Measurements from ENCODE around the gene ERC1. TPM values are rescaled to one million over a fixed set of nuclear protein-coding genes. Genes with fewer than 3 reads are reported as not detected.

The ERC1 gene
- total and polyA plus RNA-seq, 9 of the 15 experiments (the other 6 are each of a cell fraction or from before 2014, with no cell fraction given): 0.74 to 11.8 (median 4.8) TPM

DNA sequence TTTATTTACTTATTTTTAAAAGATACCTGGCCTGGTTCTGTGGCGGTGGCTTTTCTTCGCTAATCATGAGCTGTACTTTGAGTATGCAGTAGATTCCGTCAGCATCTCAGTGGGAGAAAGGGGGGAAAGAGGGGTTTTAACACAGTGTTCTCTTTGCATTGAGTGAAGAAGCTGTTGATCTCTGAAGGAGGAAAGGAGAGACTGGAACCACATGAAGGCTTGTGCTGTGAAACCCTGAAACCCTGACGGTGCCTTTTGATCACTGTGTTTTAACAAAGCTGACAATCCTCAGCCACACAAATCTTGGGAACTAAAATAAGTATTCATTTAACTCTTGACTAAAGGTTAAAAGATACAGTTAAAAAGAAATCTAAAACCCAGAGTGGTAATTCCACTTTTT is 353.2 kb downstream of the ERC1 start:
- no TSS peak for BruUV-seq (replicated peaks)
- TF ChIP-seq HMG20B (CRISPR knock-in tag; IDR thresholded peaks at IDR 0.05) (no peak), MAFF (IDR thresholded peaks at IDR 0.05; ENCODE audit: low read length) (no peak), BRCA1 (IDR thresholded peaks at IDR 0.05) (no peak), BRCA1 (CRISPR knock-in tag; IDR thresholded peaks at IDR 0.05) (no peak), EWSR1 (IDR thresholded peaks at IDR 0.05; ENCODE audit: borderline replicate concordance, low read depth, partially characterized antibody) (no peak), ILK (tag; IDR thresholded peaks at IDR 0.05; ENCODE audit: borderline replicate concordance, low read depth) (no peak), PTTG1 (tag; IDR thresholded peaks at IDR 0.05; ENCODE audit: low read depth) (no peak), ZNF583 (CRISPR knock-in tag; IDR thresholded peaks at IDR 0.05) (no peak)
- TF ChIP-seq, protein P1, sequence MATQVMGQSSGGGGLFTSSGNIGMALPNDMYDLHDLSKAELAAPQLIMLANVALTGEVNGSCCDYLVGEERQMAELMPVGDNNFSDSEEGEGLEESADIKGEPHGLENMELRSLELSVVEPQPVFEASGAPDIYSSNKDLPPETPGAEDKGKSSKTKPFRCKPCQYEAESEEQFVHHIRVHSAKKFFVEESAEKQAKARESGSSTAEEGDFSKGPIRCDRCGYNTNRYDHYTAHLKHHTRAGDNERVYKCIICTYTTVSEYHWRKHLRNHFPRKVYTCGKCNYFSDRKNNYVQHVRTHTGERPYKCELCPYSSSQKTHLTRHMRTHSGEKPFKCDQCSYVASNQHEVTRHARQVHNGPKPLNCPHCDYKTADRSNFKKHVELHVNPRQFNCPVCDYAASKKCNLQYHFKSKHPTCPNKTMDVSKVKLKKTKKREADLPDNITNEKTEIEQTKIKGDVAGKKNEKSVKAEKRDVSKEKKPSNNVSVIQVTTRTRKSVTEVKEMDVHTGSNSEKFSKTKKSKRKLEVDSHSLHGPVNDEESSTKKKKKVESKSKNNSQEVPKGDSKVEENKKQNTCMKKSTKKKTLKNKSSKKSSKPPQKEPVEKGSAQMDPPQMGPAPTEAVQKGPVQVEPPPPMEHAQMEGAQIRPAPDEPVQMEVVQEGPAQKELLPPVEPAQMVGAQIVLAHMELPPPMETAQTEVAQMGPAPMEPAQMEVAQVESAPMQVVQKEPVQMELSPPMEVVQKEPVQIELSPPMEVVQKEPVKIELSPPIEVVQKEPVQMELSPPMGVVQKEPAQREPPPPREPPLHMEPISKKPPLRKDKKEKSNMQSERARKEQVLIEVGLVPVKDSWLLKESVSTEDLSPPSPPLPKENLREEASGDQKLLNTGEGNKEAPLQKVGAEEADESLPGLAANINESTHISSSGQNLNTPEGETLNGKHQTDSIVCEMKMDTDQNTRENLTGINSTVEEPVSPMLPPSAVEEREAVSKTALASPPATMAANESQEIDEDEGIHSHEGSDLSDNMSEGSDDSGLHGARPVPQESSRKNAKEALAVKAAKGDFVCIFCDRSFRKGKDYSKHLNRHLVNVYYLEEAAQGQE (IDR thresholded peaks at IDR 0.05; ENCODE audit: borderline replicate concordance): no peak
- TF ChIP-seq, protein P1 (CRISPR knock-in tag; IDR thresholded peaks at IDR 0.05; ENCODE audit: low read depth): no peak
- no peaks in the 10 kb centered on the region for H3K27me3 ChIP-seq (ENCODE audit: control insufficient read depth in 2 of 2, insufficient read depth in 2 of 2, low read length in 2 of 2)
- 94% methylated on average over 4 of the region's 4 CpGs for WGBS (ENCODE audit: insufficient coverage, low coverage, missing lambda C conversion rate)
- no peaks in the 10 kb centered on the region for H4K20me1 ChIP-seq (replicated peaks; ENCODE audit: control insufficient read depth, insufficient read depth, low read length)
- no peaks in the 10 kb centered on the region for H3K36me3 ChIP-seq (ENCODE audit: control insufficient read depth, insufficient read depth, low read length)
- H3K4me3 ChIP-seq: no peak overlapping the region
- no peak overlapping the region for H3K27ac ChIP-seq (ENCODE audit: extremely low read depth, low read depth, low read length)
- H3K9ac ChIP-seq (ENCODE audit: insufficient read depth in 1 of 2, low read depth in 2 of 2, low read length in 2 of 2): no peak overlapping the region
- no peak for ATAC-seq
- no peaks in the 10 kb centered on the region for H3K9me3 ChIP-seq (replicated peaks; ENCODE audit: control insufficient read depth, insufficient read depth, low read depth, low read length)
- intact Hi-C loops (cut with micrococcal nuclease): no loop called here
- no peak for FAIRE-seq
- DNase-seq (ENCODE audit: extremely low read depth in 1 of 4, low spot score in 3 of 4): no peak
- no peak overlapping the region for H2AFZ ChIP-seq (ENCODE audit: low read depth, low read length)
- no peaks in the 10 kb centered on the region for H3K9me1 ChIP-seq (ENCODE audit: control insufficient read depth, insufficient read depth, low read length)
- H3K4me1 ChIP-seq (replicated peaks in 1 of 2; ENCODE audit: control insufficient read depth in 2 of 2, insufficient read depth in 2 of 2, low read length in 2 of 2): peaks cover 0 to 7% of the 10 kb centered on the region in 2 experiments; a peak in 3 of 5 replicates
- no peak overlapping the region for H3K4me2 ChIP-seq (ENCODE audit: insufficient read depth, low read length)
- H3K79me2 ChIP-seq (ENCODE audit: control insufficient read depth, insufficient read depth, low read length): no peaks in the 10 kb centered on the region
- ChIA-PET CTCF (ENCODE audit: low intra/inter-chr PET ratio) (no interaction called here), POLR2A (no interaction called here)
- in situ Hi-C loops (cut with MboI): no loop called here

All from K562 (cell line).